Embryonic facial prominence (tissue), 1 donor: ENCODE measurements around the gene NOM1.

Experiments
- DNase-seq: peaks from one replicate; pipeline ENCODE4 v3.0.0-alpha.2; 2016; ENCODE audit errors: extremely low spot score

The NOM1 gene

GRCh38 chr7:157004521-157005455, 55.3 kb downstream of the NOM1 start:
- no peak for DNase-seq

DNA sequence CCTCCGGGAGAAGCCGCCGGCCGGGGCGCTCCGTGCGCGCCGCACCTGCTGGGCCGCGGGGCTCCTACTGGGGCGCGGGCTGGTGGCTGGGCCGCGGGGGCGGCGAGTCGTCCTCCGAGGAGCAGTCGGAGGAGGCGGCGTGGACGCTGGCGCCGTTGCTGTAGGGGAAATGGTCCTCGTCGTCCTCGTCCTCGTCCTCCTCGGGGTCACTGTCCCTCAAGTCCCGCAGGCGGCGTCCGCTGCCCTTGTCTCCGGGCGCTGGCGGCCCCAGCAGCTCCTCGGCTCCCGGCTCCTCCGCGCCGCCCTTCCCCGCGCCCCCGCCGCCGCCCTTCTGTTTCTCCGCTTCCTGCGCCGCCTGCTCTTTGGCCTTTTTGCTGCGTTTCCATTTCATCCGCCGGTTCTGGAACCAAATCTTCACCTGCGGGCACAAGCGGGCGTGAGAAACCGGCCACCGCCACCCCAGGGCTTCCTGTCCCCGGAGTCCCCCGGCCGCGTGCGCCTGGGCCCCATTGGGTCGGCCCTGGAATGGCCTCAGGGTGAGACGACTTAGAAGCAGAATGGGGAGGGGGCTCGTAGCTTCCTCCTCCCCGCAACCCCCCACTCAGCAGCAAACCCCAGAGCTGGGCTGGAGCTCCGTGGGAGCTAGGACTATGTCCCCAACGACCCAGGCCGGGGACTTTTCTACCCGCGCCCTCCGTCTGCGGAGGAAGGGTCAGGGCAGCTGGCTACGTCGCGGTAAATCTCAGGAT, 56.1 kb downstream of the NOM1 start:
- DNase-seq, result no peak

GRCh38 chr7:157006205-157006747, 56.8 kb downstream of the NOM1 start:
- DNase-seq, result no peak

GRCh38 chr7:157006829-157007469, 57.4 kb downstream of the NOM1 start:
- DNase-seq, result no peak

DNA sequence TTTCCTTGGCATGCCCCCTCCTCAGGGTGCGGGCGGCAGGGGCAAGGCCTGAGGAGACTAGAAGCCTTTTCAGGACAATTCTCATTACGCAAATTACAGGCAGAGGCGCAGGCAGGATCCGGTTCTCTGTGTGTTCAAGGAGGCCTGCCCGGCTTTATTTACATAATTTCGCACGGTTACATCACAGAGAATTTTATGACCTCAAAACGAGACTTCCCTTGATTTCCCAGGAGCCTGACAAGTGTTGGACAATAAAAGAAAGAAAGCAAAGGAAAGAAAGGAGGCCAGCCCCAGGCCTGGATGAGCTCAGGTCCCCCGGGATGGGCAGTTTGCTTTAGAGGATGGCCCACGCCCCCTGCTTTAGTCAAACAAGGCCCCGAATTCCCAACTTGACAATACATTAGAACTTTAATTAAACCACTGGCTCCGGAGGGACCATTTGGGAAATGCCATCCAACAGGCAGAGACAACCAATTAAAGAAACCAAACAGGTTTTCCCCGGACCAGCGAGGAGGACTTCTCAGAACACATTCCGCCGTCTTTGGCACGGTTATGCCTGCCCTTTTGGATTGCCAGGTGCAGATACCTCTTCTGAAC, 58.1 kb downstream of the NOM1 start:
- DNase-seq, result no peak

- DNase-seq, result no peak
Observed at GRCh38 chr7:157008206-157009169, 59.0 kb downstream of the NOM1 start.

- DNase-seq, result no peak
Observed at GRCh38 chr7:157009170-157009777, 59.8 kb downstream of the NOM1 start.

DNA sequence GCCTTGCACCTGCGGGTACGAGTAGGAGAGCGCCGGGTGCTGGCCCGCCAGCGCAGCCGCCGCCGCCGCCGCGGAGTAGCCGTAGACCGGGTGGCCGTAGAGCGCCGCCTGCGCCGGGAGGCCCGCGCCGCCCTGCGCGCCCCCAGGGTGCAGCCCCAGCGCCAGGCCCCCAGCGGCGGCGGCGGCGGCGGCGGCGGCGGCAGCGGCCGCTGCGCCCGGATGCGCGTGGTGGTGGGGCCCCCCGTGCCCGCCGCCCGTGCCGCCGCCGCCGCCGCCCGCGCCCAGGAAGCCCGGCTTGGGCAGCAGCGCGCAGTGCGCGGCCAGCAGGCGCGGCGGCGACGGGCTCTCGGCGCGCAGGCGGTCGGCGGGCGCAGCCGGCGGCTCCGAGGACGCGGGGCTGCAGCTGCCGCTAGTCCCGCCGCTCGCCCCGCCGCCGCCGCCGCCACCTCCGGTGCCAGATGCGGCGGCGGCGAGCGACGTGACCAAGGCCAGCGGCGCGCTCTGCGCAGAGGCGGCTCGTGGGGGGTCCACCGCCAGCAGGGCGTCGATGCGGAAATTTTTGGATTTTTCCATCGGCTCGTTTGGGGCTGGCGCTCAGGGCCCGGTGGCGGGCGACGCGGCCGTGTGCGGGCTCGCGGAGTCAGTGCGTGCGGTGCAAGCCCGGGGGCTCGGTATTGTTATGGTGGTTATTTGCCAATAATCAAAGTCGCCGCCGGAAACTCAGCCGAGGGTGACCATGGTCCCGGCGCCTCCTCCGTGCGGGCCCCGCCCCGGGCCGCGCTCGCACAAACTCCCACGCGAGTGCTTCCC, 60.5 kb downstream of the NOM1 start:
- no peak for DNase-seq

DNA sequence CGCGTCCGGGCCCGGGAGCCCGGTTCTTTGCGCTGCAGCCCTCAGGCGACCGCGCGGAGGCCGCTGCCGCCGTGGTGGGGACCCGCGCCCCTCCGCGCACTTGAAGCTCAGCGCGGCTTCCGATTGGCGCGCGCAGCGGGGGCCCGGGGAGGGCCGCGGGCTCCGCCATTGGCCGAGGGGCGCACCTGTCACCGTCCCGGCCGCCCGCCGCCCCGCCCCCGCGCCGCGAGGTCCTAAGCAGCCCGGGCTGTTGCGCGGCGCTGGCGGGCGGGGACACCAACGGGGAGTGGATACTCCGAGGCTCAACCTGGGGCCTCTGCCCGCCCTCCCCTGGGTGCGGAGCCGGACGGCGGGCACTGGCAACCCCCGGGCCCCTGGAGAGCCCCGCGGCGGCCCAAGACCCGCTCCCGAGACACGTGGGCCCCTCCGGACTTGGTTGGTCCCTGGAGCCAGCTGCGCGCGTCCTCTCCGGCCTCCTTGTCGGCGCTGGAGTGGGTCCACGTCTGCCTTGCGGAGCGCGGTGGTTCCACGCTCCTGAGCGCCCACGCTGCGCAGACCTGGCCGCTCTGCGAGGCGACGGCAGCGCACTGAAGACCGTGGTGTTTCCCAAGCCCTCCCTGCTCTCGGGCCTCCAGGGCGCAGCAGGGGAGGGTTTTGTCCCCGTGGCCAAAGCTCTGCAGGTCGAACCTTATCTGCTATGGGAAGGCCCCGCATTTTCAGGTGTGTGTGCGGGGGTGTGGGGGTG, 61.2 kb downstream of the NOM1 start, which contains the start of gene MNX1:
Gene MNX1 (minus strand): TSS at position 76 of the 745 bp plus-strand sequence. CDS start 313 bp downstream, outside the sequence.
- DNase-seq, result no peak

DNA sequence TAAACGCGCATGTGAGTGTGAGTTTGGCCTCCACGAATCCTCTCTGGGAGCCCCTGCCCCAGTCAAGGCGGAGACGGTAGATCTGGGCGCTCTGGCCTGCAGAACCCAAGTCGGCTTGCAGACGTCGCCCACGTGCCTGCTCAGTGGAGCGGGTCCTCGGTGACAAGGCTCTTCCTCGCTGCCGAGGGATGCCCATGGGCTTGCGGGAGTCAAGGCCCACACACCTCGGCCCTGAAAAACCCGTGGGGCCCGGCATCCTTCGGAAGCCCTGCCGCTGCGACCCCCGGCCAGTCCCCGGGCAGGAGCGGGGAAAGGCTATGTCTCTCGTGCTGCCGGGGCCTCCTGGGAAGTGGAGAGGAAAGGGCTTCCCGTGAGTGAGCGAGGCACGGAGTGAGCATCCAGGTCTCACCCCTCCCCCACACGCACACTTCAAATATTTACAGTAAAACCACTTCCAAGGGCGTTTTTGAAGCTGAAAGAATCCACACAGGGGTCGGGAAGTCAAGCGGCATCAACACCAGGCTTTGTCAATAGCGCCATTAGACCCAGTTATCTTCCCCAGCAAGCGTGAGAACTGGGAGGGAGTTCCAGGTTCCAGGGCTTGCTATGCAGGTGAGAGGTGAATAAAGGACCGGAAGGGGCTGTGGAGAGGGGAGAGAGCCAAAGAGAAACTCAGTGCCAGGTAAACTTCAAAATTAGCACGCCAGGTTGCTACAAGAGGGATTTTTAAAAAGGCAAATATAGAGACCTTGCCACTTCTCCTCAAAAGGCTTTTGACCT, 62.0 kb downstream of the NOM1 start:
- no peak for DNase-seq

GRCh38 chr7:157012113-157012547, 62.6 kb downstream of the NOM1 start:
- no peak for DNase-seq

GRCh38 chr7:157013101-157013500, 63.6 kb downstream of the NOM1 start:
- DNase-seq, result no peak

DNA sequence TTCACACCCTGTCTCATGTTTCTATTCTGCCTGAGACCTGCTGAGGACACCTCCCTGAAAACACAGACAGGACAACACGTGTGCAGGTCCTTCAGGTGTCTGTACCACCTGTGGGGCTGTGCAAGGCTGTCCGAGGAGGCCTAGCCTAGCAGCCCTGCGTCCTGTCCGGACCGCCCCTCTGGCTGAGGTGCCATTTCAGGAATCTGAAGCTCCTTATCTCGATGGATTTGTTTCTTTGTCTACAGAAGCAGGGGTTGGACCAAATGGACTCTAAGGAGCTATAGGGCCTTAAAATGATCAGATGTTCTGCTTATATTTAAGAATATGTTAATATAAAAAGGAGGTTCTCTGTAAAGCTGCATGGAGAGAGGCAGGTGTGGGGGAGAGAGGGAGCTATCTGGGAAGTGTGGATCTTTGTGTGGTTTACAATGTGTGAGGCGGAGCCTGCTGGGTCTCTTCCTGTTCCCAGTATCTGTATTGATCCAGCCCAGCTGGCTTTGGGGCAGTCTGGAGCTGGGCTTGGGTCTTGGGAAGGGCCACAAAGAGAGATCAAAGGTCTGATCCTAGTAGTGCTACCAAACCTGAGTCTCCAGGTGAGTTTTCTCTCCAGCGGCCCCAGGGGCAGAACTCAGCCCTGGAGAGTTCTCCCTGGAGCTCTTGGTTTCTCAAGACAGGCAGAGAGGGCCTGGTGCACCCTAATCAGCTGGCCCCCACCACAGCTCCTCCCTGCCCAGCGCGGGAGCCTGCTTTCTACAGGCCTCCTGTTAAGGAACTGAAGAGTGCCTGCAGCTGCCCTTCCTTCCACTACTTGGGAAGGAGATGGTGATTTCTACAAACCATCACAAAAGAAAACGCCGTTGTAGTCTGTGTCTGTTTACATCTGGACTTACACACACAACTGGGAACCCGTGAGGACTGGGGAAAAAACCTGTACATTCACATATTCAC, 64.4 kb downstream of the NOM1 start:
- DNase-seq, result no peak

DNA sequence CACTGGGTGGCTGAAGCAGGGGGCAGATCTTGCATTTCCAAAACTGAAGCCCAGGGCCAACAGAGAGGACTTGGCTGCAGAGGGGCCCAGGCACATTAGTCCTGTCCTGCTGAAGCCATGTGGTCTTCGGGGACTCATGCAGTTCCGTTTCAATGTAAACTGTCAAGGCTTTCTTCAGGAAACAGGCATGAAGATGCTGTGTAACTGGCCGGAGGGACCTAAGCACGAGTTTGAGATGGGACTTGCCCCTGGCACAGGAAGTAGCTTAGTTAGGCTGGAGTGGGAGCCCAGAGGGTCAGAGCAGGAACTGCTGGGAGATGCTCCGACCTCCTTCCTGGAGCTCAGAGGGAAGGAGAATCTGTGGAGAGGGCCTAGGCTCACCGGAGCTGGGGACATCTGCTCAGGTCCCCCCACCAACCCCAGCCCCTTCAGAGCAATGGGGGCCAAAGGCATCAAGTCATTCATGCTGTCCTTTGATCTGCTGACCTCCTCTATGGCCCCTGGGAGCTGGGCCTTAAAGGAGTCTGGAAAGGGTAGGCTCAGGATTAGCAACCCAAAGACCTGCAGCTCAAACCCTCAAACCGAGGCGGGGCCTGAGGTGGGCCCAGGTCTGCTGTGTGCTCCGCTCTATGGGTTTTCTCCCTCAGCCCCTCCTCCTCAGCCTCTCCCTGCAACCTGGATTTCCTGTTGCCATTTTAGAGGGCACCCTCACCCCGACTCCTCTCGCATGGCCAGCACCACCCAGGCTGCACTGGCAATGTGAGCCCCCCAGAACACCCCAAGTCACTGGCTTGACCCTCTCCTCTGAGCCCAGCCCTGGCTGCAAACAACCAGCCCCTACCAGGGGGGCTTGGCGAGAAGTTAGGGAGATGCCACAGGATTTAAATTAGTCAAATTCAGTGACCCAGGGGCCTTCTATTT, 65.4 kb downstream of the NOM1 start:
- no peak for DNase-seq

GRCh38 chr7:157016024-157016351, 66.5 kb downstream of the NOM1 start:
- DNase-seq, result no peak
